Neural cell (in vitro differentiated cells): ENCODE measurements around the gene RERE. TPM values are rescaled to one million over a fixed set of nuclear protein-coding genes. Genes with fewer than 3 reads are reported as not detected.

ENCODE experiments used
- H2AFZ ChIP-seq: fragments of 200-600, 300-800 bp; sonication (generic), shearing (Covaris generic); 2 replicates; pipeline ENCODE4 v1.6.0; 2014; ENCODE audit warnings: low read depth, mild to moderate bottlenecking, antibody characterized with exemption, low read length, moderate library complexity
- H3F3A ChIP-seq: fragments of 200-600 bp; shearing (Covaris generic); 2 replicates; pipeline ENCODE4 v1.6.1; 2016; ENCODE audit warnings: mild to moderate bottlenecking, moderate library complexity, mixed read lengths, antibody characterized with exemption, low read length; ENCODE audit not compliant: insufficient read depth, poor library complexity, severe bottlenecking
- H3K27ac ChIP-seq: fragments of 200-600, 300-800 bp; sonication (generic), shearing (Covaris generic); 2 replicates; pipeline ENCODE4 v1.5.1; 2014; ENCODE audit warnings: mild to moderate bottlenecking, low read length, moderate library complexity
- H3K27me3 ChIP-seq: fragments of 300-800, 200-600 bp; sonication (generic), shearing (Covaris generic); 2 replicates; pipeline ENCODE4 v1.6.0; 2014; ENCODE audit warnings: mild to moderate bottlenecking, low read depth, low read length, moderate library complexity; ENCODE audit not compliant: insufficient read depth
- H3K36me3 ChIP-seq: fragments of 300-800, 200-600 bp; sonication (generic), shearing (Covaris generic); 2 replicates; pipeline ENCODE4 v1.5.1; 2014; ENCODE audit warnings: mild to moderate bottlenecking, antibody characterized with exemption, low read length, moderate library complexity; ENCODE audit not compliant: insufficient read depth
- H3K4me2 ChIP-seq: fragments of 300-800, 200-600 bp; sonication (generic), shearing (Covaris generic); 2 replicates; pipeline ENCODE4 v1.6.0; 2014; ENCODE audit warnings: mild to moderate bottlenecking, low read length
- H3K4me3 ChIP-seq: fragments of 300-800, 200-600 bp; sonication (generic), shearing (Covaris generic); 2 replicates; pipeline ENCODE4 v1.5.1; 2014; ENCODE audit warnings: mild to moderate bottlenecking, low read length, moderate library complexity
- H3K79me2 ChIP-seq: fragments of 200-600 bp; shearing (Covaris generic); replicated peaks from 2 replicates; pipeline ENCODE4 v1.6.0; 2014; ENCODE audit warnings: mild to moderate bottlenecking, low read length, moderate library complexity; ENCODE audit not compliant: insufficient read depth
- H3K9ac ChIP-seq: fragments of 300-800, 200-600 bp; sonication (generic), shearing (Covaris generic); 2 replicates; pipeline ENCODE4 v1.6.1; 2016; ENCODE audit warnings: mild to moderate bottlenecking, low read length, mixed read lengths
- H3K9me2 ChIP-seq: fragments of 200-600 bp; shearing (Covaris generic); 2 replicates; pipeline ENCODE4 v1.6.1; 2016; ENCODE audit warnings: mild to moderate bottlenecking, low read length, mixed read lengths; ENCODE audit not compliant: insufficient read depth
- H3K9me3 ChIP-seq: fragments of 200-600, 300-800 bp; sonication (generic), shearing (Covaris generic); 2 replicates; pipeline ENCODE4 v1.6.1; 2016; ENCODE audit warnings: mild to moderate bottlenecking, mixed run types, low read length, moderate library complexity, mixed read lengths
- H4K20me1 ChIP-seq: fragments of 200-600 bp; shearing (Covaris generic); 2 replicates; pipeline ENCODE4 v1.6.1; 2016; ENCODE audit warnings: mild to moderate bottlenecking, mixed run types; ENCODE audit not compliant: insufficient read depth
- EP300 ChIP-seq: fragments of 450-650 bp; conservative IDR thresholded peaks from 2 replicates; pipeline ENCODE4 v1.6.1; 2014; ENCODE audit warnings: antibody characterized with exemption, mild to moderate bottlenecking, moderate library complexity; ENCODE audit not compliant: poor library complexity, severe bottlenecking
- EZH2 ChIP-seq: fragments of 200-600, 300-800 bp; shearing (Covaris generic), sonication (generic); IDR thresholded peaks from 2 replicates; pipeline ENCODE4 v1.6.1; 2014; ENCODE audit warnings: antibody characterized with exemption, low read length, borderline replicate concordance, mild to moderate bottlenecking; ENCODE audit not compliant: insufficient read depth, poor library complexity, severe bottlenecking
- MXI1 ChIP-seq: fragments of 450-650 bp; conservative IDR thresholded peaks from 2 replicates; pipeline ENCODE4 v1.6.1; 2014; ENCODE audit warnings: antibody characterized with exemption, mild to moderate bottlenecking; ENCODE audit not compliant: poor library complexity, severe bottlenecking
- POLR2AphosphoS5 ChIP-seq: IDR thresholded peaks from 2 replicates; pipeline ENCODE4 v1.6.1; 2012
- RAD21 ChIP-seq: fragments of 450-650 bp; conservative IDR thresholded peaks from 2 replicates; pipeline ENCODE4 v1.6.1; 2014; ENCODE audit warnings: antibody characterized with exemption, mild to moderate bottlenecking, moderate library complexity
- SMC3 ChIP-seq: fragments of 450-650 bp; conservative IDR thresholded peaks from 2 replicates; pipeline ENCODE4 v1.6.1; 2014; ENCODE audit warnings: antibody characterized with exemption, mild to moderate bottlenecking, moderate library complexity; ENCODE audit not compliant: poor library complexity
- TAF1 ChIP-seq: IDR thresholded peaks from 2 replicates; pipeline ENCODE4 v1.6.1; 2012; ENCODE audit warnings: low read depth
- polyA plus RNA-seq: library from polyadenylated mRNA; depleted of rRNA; stranded (reverse); fragments of >200 nt; gene quantifications from 2 replicates; pipeline ENCODE4 v1.2.3, GENCODE V29; 2014
- TF ChIP-seq, protein P1 (sequence below): IDR thresholded peaks from 2 replicates; pipeline ENCODE4 v1.6.1; 2012; ENCODE audit warnings: borderline replicate concordance
- TF ChIP-seq, protein P2 (sequence below): fragments of 450-650 bp; IDR thresholded peaks from 2 replicates; pipeline ENCODE4 v1.5.1; 2014; ENCODE audit warnings: antibody characterized with exemption, mild to moderate bottlenecking, moderate library complexity; ENCODE audit not compliant: poor library complexity, severe bottlenecking

Gene RERE
- polyA plus RNA-seq, 1 donor from 2014 or later = 21.0 TPM

DNA sequence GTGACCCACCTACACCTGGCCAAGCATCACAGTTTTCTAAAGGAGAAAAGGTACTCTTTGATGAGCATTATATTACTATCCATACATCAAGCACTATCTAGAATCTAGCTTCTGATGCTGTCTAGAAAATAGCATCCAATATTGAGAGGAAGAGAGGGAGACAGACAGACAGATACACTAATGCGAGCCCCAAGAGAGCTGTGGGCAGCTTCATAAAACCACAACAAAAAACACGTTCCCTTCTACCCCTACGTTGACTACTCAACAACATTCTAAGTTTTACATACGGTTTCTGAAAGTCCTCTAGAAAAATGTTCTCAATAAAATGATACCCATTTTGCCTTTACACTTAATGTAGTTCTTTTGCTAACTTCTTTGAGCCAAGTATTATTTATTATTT, 277.8 kb downstream of the RERE start:
- peaks cover 5% of the 10 kb centered on the region for H3K36me3 ChIP-seq

DNA sequence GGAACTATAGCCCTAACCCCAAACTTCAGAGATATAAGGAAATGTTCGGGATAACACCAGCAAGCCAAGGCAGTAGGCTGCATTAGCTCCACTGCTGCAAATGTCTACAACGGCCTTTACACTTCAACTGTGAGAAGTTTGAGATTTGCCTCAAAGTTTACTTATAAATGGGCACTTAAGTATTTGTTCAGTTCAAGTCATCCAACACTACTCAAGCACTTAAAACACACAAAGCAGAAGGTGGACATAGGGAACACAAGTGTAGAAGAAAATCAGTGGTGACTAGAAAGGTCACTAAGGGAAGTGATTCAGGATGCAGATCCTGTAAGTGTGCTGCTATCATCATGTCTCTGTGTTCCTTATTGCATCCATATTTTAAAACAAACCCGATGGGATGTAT, 278.9 kb downstream of the RERE start:
- no peak overlapping the region for H3K4me2 ChIP-seq
- H3K79me2 ChIP-seq = peaks cover 19% of the 10 kb centered on the region
- peaks cover 1% of the 10 kb centered on the region for H3K9me3 ChIP-seq
- H3K27me3 ChIP-seq = no peaks in the 10 kb centered on the region
- no peak overlapping the region for H2AFZ ChIP-seq
- H3K36me3 ChIP-seq = no peaks in the 10 kb centered on the region
- H3F3A ChIP-seq = no peaks in the 10 kb centered on the region
- no peak overlapping the region for H3K9ac ChIP-seq
- H4K20me1 ChIP-seq = no peaks in the 10 kb centered on the region
- H3K27ac ChIP-seq = no peak overlapping the region
- no peaks in the 10 kb centered on the region for H3K9me2 ChIP-seq
- H3K4me3 ChIP-seq = no peak overlapping the region
- TF ChIP-seq EZH2 (no peak), MXI1 (no peak), TAF1 (no peak), POLR2AphosphoS5 (no peak), SMC3 (no peak), EP300 (no peak), RAD21 (no peak)
- TF ChIP-seq, protein P1, sequence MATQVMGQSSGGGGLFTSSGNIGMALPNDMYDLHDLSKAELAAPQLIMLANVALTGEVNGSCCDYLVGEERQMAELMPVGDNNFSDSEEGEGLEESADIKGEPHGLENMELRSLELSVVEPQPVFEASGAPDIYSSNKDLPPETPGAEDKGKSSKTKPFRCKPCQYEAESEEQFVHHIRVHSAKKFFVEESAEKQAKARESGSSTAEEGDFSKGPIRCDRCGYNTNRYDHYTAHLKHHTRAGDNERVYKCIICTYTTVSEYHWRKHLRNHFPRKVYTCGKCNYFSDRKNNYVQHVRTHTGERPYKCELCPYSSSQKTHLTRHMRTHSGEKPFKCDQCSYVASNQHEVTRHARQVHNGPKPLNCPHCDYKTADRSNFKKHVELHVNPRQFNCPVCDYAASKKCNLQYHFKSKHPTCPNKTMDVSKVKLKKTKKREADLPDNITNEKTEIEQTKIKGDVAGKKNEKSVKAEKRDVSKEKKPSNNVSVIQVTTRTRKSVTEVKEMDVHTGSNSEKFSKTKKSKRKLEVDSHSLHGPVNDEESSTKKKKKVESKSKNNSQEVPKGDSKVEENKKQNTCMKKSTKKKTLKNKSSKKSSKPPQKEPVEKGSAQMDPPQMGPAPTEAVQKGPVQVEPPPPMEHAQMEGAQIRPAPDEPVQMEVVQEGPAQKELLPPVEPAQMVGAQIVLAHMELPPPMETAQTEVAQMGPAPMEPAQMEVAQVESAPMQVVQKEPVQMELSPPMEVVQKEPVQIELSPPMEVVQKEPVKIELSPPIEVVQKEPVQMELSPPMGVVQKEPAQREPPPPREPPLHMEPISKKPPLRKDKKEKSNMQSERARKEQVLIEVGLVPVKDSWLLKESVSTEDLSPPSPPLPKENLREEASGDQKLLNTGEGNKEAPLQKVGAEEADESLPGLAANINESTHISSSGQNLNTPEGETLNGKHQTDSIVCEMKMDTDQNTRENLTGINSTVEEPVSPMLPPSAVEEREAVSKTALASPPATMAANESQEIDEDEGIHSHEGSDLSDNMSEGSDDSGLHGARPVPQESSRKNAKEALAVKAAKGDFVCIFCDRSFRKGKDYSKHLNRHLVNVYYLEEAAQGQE = no peak
- TF ChIP-seq, protein P2, sequence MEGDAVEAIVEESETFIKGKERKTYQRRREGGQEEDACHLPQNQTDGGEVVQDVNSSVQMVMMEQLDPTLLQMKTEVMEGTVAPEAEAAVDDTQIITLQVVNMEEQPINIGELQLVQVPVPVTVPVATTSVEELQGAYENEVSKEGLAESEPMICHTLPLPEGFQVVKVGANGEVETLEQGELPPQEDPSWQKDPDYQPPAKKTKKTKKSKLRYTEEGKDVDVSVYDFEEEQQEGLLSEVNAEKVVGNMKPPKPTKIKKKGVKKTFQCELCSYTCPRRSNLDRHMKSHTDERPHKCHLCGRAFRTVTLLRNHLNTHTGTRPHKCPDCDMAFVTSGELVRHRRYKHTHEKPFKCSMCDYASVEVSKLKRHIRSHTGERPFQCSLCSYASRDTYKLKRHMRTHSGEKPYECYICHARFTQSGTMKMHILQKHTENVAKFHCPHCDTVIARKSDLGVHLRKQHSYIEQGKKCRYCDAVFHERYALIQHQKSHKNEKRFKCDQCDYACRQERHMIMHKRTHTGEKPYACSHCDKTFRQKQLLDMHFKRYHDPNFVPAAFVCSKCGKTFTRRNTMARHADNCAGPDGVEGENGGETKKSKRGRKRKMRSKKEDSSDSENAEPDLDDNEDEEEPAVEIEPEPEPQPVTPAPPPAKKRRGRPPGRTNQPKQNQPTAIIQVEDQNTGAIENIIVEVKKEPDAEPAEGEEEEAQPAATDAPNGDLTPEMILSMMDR = no peak

More for the DNA sequence above, 277.8 kb downstream of the RERE start:
- H3K27ac ChIP-seq = no peak overlapping the region
- TF ChIP-seq RAD21 = no peak
- TF ChIP-seq SMC3 = no peak
- no peak for TF ChIP-seq POLR2AphosphoS5
- TF ChIP-seq TAF1 = no peak
- TF ChIP-seq, protein P1 = no peak
- TF ChIP-seq MXI1 = no peak
- TF ChIP-seq EP300 = no peak
- no peak for TF ChIP-seq EZH2
- TF ChIP-seq, protein P2 = no peak
- H3K9ac ChIP-seq = no peak overlapping the region
- no peaks in the 10 kb centered on the region for H3K27me3 ChIP-seq
- H3K79me2 ChIP-seq = peaks cover 26% of the 10 kb centered on the region
- no peak overlapping the region for H3K4me3 ChIP-seq
- H3F3A ChIP-seq = no peaks in the 10 kb centered on the region
- H3K4me2 ChIP-seq = no peak overlapping the region
- no peaks in the 10 kb centered on the region for H3K9me2 ChIP-seq
- H4K20me1 ChIP-seq = no peaks in the 10 kb centered on the region
- H3K9me3 ChIP-seq = peaks cover 6% of the 10 kb centered on the region
- no peak overlapping the region for H2AFZ ChIP-seq
